ENCODE measurements around the gene SHKBP1.
"Not testable (repeated sequence)": the region's sequence is repeated elsewhere in the genome, so short reads cannot be mapped to it uniquely, and the experiment has no call there.

Gene SHKBP1

GRCh38 chr19:40623403-40624251 is 47.0 kb downstream of the SHKBP1 start:
- in situ Hi-C loops (cut with HindIII; ENCODE audit: low pct_ligation_motif_present, low pct_unique_long_range_greater_than_20kb, low sequenced_read_pairs): no loop called here

GRCh38 chr19:40624369-40625153 is 47.9 kb downstream of the SHKBP1 start:
- DNase-seq; in situ Hi-C loops (cut with HindIII; ENCODE audit: low pct_ligation_motif_present, low pct_unique_long_range_greater_than_20kb, low sequenced_read_pairs): not testable (repeated sequence)

More at GRCh38 chr19:40623403-40624251, 47.0 kb downstream of the SHKBP1 start:
- DNase-seq: no peak

GRCh38 chr19:40625406-40626120 is 48.9 kb downstream of the SHKBP1 start:
- in situ Hi-C loops (cut with HindIII; ENCODE audit: low pct_ligation_motif_present, low pct_unique_long_range_greater_than_20kb, low sequenced_read_pairs): no loop called here
- no peak for DNase-seq

GRCh38 chr19:40626918-40627317 is 50.2 kb downstream of the SHKBP1 start:
- in situ Hi-C loops (cut with HindIII; ENCODE audit: low pct_ligation_motif_present, low pct_unique_long_range_greater_than_20kb, low sequenced_read_pairs): no loop called here
- DNase-seq: no peak

- DNase-seq: no peak
Measured at GRCh38 chr19:40627486-40628279, 51.0 kb downstream of the SHKBP1 start.

GRCh38 chr19:40629346-40629745 is 52.7 kb downstream of the SHKBP1 start:
- in situ Hi-C loops (cut with HindIII; ENCODE audit: low pct_ligation_motif_present, low pct_unique_long_range_greater_than_20kb, low sequenced_read_pairs): no loop called here
- DNase-seq: no peak

More at GRCh38 chr19:40627486-40628279, 51.0 kb downstream of the SHKBP1 start:
- in situ Hi-C loops (cut with HindIII; ENCODE audit: low pct_ligation_motif_present, low pct_unique_long_range_greater_than_20kb, low sequenced_read_pairs): no loop called here

- DNase-seq: no peak
- in situ Hi-C loops (cut with HindIII; ENCODE audit: low pct_ligation_motif_present, low pct_unique_long_range_greater_than_20kb, low sequenced_read_pairs): no loop called here
Measured at GRCh38 chr19:40630571-40631160, 54.0 kb downstream of the SHKBP1 start.

- in situ Hi-C loops (cut with HindIII; ENCODE audit: low pct_ligation_motif_present, low pct_unique_long_range_greater_than_20kb, low sequenced_read_pairs): no loop called here
- no peak for DNase-seq
Measured at GRCh38 chr19:40632311-40633036, 55.8 kb downstream of the SHKBP1 start.

GRCh38 chr19:40633207-40633606 is 56.5 kb downstream of the SHKBP1 start:
- in situ Hi-C loops (cut with HindIII; ENCODE audit: low pct_ligation_motif_present, low pct_unique_long_range_greater_than_20kb, low sequenced_read_pairs): no loop called here
- DNase-seq: no peak

GRCh38 chr19:40638327-40638726 is 61.7 kb downstream of the SHKBP1 start:
- in situ Hi-C loops (cut with HindIII; ENCODE audit: low pct_ligation_motif_present, low pct_unique_long_range_greater_than_20kb, low sequenced_read_pairs): no loop called here
- DNase-seq: no peak

GRCh38 chr19:40639638-40639982 is 62.9 kb downstream of the SHKBP1 start:
- no peak for DNase-seq
- in situ Hi-C loops (cut with HindIII; ENCODE audit: low pct_ligation_motif_present, low pct_unique_long_range_greater_than_20kb, low sequenced_read_pairs): no loop called here

- in situ Hi-C loops (cut with HindIII; ENCODE audit: low pct_ligation_motif_present, low pct_unique_long_range_greater_than_20kb, low sequenced_read_pairs): no loop called here
- DNase-seq: no peak
Measured at GRCh38 chr19:40640744-40641143, 64.1 kb downstream of the SHKBP1 start.

Measured in ACHN (cell line).